Hematopoietic multipotent progenitor cell (in vitro differentiated cells): ENCODE data around the gene VPS26B. TPM values are rescaled to one million over a fixed set of nuclear protein-coding genes. Genes with fewer than 3 reads are reported as not detected.
"Not testable (repeated sequence)": the region's sequence is repeated elsewhere in the genome, so short reads cannot be mapped to it uniquely, and the experiment has no call there.

ENCODE experiments used
- DNase-seq, 3 donors: peaks; one replicate each; pipeline ENCODE4 v3.0.0-alpha.2; 2011 to 2015; ENCODE audit warnings: low read depth in 2 of 3, low spot score in 2 of 3
- total RNA-seq: library from RNA; depleted of rRNA; stranded (reverse); fragments of >200 nt; gene quantifications from one replicate; pipeline ENCODE4 v1.2.3, GENCODE V29; 2012

The VPS26B gene
- 42.0 TPM for total RNA-seq

DNA sequence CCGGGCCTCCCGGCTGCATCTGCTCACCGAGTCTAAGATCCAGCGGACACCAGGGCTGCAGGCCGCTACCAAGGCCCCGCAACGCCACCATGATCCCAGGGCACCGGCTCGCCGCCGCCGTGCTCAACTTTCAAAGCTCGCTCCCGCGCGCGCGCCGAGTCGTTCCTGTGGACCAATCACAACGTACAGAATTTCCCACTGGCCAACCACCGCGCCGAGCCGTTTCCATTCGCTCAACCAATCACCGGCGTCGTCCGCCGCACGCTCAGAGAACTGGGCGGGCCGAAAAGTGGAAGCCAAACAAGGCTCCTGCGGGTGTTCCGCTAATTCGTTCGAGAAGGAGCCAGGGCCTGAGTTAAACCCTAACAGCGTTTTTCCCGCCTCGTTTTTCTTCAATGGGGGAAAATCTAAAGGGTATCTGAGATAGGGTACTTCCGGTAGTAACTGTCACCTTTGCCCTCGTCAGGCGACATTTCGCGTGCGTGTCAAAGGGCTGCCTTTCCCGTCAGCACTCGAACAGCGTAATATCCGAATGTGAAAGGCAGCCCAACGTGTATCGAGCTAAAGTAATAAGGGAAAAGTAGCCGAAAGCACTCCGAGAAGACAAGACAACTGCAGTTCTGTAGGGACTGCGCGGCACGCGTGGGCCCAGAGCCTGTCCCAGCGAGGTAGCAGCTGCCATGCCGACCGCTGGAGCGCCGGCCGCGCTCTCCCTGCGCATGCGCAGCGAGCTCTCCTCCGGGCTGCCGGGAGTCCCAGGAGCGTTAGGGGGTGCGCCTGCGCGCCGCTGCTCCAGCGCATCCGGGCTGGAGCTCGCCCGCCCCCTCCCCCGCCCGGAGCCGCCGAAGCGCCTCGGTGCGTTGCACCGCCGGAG is at the start of gene VPS26B, which contains the start of gene NCAPD3:
VPS26B (plus strand) TSS at position 836 of the 874 bp plus-strand sequence. CDS start 452 bp downstream, outside the sequence.
NCAPD3 (minus strand) TSS at position 132 of the 874 bp plus-strand sequence; CDS start at position 91, 41 bp downstream.
- peak; percentile 89 to 98 (median 96) for DNase-seq

DNA sequence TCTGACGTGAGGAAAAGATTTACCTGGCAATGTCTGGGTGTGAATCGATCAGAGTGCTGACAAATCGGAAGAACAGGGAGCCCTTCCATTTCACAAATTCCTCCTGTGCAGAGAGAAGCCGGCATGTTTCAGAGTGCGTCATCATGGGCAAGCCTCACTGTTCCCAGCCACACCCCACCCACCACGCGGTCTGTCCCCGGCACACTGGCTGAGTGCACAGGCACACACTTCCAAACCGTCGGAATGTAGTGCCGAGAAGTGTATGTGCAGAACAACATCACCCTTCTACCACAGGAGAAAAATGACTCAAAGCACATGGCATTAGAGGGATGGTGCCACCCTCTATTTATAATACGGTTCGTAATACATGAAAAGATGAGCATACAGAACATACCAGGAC is 48.2 kb upstream of the VPS26B start:
- DNase-seq: no peak

DNA sequence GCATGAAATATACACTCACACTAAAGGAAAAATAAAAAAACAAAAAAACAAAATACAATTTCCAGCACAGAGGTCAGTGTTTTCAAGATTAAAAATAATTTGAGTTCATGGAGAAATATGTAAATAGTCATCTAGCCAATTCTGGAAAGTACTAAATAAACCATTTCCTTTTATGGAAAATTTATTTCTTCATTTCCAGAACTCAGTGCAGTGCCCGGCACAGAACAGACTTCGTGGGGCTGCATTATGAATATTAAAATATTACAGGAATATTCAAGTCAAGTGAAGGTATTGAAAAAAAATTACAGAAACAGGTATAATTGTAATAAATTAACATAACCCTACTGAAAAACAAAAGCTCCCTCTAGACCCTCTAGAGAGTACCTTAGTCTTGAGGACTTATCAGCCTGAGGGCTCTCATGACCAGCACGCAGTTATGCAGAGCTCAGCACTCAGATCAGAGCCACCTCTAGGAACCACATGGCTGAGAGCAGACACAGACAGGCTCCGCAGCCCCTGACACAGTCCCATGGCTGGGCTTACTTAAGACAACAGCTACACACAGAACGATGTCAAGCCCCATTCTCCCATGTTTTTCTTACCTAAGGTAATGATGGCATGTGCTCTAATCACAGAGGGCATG is 46.3 kb upstream of the VPS26B start:
- no peak for DNase-seq

DNA sequence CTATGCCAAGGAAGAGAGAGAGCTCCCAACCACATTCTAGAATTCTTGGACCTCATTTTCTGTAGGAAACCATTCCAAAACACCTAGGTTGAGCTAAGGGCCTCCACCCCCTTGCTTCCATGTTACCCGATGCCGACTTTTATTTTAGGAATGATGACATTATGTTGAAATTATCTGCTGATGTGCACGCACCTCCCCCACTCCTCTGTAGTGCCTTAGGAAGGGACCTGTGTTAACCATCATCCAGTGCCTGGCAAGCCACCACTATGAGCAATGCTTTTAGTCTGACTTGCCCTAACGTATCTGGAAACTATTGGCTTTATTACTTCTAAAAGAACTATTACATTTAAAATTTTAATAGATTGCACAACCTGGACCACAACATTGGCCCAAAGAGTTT is 42.8 kb upstream of the VPS26B start:
- no peak for DNase-seq

DNA sequence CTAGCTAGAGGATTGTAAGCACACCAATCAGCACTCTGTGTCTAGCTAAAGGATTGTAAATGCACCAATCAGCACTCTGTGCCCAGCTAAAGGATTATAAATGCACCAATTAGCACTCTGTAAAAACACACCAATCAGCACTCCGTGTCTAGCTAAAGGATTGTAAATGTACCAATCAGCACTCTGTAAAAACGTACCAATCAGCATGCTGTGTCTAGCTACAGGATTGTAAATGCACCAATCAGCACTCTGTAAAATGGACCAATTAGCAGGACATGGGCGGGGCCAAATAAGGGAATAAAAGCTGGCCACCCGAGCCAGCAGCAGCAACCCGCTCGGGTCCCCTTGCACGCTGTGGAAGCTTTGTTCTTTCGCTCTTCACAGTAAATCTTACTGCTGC is 36.4 kb upstream of the VPS26B start:
- DNase-seq: not testable (repeated sequence)

DNA sequence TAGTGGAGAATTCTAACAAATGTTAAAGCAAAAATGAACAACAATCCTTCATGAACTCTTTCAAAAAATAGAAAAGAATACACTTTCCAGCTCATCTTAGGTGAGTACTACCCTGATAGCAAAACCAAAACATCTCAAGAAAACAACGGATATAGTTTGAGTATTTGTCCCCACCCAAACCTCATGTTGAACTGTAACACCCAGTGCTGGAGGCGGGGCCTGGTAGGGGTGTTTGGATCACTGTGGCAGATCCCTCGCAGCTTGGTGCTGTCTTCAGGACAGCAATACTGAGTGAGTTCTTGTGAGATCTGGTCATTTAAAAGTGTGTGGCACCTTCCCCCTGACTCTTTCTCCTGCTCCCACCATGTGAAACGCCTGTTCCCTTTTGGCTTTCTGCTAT is 27.7 kb upstream of the VPS26B start:
- DNase-seq: no peak

DNA sequence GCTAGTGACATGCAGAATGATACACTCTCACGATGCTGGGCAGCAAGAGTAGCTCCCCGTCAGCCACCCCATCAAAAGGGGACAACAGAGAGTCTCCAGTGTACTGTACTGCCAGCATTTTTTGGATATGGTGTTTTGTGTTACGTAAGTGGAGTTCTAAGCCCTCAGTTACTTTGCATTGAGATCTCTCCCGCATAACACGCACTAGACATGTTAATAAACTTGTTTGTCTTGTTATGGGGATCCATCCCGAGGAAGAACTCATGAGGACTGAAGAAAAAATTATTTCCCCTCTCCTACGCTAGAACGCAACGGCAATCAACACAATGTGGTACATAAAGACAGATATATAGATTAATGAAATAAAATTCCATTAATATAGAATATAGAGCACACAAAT is 24.9 kb upstream of the VPS26B start:
- no peak for DNase-seq

DNA sequence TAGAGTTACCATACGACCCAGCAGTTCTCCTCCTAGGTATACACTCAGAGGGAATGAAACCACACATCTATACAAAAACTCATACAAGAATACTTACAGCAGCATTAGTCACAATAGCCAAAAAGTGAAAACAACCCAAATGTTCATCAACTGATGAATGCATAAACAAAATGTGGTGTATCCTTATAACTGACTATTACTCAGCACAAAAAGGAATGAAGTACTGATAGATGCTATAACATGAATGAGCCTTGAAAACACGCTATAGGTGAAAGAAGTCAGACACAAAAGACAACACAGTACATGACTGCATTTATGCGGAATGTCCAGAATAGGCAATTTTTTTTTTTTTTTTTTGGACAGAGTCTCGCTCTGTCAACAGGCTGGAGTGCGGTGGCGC is 23.8 kb upstream of the VPS26B start:
- no peak for DNase-seq

DNA sequence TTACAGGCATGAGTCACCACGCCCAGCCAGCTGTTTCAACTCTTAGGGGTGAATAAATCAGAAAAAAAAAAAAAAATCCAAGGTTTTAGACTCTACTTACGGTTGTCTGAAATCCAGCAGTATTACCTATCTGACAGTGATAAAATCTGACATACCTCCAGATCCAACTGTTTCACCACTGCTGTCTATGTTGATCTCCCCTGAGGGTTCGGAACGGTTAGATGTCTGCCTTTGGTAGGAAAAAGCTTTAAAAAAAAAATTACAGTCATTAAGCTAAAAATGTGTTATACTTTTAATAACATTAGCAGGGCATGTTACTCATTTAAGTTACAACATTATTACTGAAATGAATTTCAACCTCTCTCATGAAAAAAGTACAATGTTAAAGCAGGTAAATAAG is 21.8 kb upstream of the VPS26B start:
- no peak for DNase-seq

DNA sequence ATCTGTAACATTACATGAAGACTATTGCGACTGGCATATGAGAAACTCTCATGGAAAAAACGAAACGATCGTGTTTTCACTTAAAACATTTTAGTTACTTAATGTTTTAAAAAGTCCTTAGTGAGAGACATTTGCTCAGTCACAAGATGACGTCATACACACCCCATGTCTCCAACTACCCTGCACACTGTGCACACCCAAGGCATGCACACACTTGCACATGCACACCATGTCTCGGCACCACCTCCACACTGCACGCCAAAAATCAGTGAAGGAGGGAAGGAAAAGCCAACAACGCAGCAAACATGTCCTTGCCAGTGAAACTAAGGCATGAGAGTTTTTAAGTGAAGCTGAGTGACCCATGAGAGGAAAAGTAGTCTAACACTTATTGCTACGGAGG is 18.7 kb upstream of the VPS26B start:
- DNase-seq: no peak

DNA sequence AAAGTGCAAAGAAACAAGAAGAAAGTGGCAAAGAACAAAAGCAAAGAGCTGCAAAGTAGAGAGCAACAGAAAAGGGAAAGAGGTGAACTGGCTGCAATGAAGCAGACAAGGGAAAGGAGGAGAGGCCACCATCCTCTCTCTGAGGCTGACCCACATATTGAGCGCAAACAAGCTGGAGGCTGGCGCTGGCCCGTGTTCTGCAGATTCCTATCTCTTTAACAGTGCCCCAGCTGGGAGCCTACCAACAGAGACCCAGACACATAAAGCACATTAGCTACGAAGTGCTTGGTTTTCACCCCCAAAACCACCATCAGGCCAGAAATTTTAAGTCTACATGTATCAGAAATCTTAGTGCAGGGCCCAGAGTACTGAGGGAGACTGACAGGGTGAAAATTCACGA is 18.3 kb upstream of the VPS26B start:
- DNase-seq: no peak

DNA sequence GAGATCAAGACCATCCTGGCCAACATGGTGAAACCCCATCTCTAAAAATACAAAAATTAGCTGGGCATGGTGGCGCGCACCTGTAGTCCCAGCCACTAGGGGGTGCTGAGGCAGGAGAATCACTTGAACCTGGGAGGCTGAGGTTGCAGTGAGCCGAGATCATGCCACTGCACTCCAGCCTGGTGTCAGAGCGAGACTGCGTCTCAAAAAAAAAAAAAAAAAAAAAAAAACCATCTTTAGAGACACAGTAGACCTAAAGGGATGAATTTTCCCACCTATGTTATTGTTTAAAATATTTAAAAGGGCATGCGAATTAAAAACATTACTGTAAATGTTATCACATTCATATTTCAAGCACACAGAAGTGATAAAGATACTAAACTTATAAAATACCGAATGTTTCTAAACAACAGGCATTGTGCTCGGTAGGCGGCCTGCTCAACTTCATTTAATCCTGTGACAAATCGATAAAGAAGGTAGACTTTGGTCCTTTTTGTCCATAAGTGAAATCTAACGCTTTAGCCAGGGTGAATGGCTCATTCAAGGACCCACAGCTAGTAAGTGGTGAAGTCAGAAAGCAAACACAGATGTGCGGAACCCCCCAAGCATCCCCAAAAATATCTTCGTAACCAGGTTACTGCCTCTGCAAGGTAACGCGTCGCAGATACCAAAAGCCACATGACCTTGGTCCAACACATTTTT is 16.8 kb upstream of the VPS26B start:
- DNase-seq: peak in 2 of 3 donors; percentile 28 to 69

DNA sequence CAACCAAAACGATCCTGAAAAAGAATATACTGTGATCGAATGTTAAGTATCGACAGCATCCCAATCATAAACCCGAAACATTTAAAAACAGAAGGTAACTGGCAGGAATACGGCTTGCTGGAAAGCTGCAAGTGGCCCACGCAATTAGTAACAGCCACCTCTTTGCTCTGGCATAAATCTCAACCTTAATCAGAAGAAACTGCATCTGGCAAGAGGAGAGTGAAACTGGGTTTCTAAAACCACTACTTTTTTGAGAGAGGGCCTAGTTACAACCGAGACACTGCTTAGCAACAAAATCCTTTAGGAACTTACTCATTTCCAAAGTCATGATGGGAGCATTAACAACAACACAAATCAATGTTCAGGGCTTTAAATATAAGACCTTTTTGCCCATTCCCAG is 8.6 kb upstream of the VPS26B start:
- DNase-seq: no peak

DNA sequence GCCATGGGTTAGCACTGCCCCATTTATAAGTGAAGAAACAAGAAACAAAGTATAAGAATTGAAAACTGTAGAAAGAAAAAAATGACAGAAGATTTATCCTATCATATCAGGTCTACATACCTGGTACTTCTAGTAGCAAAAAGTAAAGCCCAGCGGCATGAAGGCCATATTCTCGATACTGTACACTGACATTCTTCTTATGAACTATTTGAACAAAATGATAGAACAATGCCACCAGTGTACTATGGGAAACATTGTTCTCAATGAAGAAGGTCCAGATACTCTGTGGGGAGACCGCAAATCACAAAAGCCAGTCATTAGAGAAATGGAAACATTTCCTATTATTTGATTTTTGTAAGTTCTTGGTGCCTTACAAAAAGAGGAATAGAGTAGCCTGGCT is 7.7 kb upstream of the VPS26B start:
- DNase-seq: no peak

DNA sequence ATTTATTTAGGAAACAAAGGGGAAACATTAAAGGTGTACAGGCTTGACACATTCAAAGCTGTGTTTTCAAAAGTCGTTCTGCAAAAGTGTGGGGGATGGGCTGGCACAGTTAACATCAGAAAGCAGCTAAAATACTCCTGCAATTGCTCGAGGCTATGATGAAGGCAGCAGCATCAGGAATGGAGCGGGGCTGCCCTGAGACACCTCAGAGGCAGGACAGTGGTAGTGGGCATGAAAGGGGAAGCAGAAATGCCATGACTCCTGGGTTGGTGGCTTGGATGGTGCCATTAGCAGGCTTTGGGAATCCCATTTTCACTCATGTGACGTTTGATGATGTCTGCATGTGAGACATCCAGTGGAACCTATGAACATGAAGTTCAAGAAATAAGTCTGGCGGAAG is 1.4 kb upstream of the VPS26B start:
- no peak for DNase-seq

DNA sequence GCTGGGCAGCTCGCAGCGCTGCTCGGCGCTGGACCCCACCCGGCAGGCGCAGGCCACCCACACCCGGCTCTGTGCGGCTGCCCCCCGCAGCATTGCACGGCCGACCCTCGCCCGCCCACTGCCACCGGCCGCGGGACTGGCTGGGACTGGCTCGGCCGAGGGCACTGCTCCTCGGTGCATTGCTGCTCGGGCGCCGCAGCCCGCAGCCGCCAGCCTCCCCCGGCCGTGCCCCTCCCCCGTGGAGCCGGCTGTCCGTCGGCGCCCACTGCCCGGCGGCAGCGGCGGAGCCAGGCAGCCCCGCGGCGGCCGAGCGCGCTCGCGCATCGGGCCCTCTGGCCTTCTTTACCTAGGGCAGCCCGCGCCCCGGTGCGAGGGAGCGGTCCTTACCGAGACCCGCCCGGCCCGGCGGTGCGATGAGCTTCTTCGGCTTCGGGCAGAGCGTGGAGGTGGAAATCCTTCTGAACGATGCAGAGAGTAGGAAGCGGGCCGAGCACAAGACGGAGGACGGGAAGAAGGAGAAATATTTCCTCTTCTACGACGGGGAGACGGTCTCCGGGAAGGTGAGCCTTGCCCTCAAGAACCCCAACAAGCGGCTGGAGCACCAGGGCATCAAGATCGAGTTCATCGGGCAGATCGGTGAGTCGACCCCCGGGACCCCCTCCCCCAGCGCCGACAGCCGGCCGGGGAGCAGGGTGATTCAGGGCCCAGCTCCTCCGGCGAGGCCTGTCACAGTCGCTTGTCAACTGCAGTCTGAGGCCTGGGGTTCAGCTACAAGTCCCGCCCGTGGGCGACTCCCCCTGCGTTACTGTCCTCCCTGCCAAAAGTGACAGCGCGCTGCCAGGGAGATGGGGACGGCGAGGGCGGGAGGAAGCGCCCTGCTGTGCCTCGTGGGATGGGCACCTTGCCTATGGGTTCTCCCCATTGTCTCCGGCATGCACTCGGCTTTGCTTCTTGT is 516 bp downstream of the VPS26B start:
- DNase-seq: peak; percentile 17 to 44 (median 39)

DNA sequence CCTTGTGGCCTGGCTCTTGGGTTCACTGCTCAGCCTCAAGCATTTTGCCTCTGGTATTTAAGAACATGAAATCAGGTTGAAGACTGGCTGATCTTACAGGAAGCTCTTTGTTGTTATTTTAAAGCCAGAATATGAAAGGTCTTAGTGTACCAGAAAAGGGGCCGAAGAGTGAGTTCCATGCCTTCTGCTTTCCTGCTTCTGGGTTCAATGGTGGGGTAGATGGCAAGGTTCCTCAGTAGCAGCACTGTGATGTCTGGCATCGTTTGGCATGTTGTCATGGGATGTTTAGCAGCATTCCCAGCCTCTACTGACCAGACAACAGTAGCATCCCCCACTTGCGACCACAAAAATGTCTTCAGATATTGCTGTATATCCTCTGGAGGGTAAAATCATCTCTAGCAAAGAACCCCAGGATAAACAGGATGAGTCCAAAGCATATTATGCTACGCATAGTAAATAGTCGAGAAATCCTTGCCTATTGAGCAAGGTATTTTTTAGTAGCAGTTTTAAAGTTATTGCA is 2.4 kb downstream of the VPS26B start:
- no peak for DNase-seq

DNA sequence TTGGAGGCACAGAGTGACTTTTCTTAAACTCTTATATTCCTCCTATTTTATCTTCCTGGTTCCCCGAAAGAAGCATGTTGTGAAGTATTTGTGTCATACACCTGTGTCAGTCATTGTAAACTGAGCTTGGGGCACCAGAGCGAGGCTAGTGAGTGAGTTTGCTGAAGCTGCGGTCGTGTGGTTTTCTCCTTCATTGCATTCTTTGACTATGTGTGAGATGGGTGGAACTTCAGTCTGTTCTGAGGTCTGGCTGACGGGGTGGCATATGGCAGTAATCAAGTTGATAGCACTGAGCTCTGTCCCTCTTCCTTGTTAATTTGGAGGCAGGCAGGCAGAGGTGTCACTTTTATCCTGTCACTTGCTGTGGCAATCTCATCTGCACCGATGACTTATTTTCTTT is 4.2 kb downstream of the VPS26B start:
- DNase-seq: no peak

DNA sequence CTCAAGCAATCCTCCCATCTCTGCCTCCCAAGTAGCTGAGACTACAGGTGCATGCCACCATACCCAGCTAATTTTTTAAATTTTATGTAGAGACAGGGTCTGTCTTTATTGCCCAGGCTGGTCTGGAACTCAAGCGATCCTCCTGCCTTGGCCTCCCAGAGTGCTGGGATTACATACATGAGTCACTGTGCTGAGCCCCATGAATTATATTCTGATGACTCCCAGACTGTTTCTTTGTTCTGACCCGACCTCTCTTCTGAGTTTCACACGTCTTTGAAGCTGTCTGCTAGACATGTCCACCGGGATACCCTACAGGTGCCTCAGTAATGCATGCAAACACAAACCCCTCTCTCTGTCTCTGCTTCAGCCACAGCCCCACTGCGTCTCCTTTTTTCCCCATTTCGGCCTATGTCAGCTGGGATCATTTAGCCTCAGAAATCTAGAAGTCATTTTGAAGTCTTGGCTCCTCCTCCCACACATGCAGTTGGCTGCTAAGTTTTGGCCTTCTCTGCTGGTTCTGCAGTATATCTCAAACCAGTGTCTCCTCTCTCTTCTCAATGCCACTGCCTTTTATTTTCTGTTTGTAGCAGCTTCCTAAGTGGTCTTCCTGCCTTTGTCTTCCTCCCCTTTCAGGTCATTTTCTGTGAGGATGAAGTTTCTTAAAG is 4.8 kb downstream of the VPS26B start:
- no peak for DNase-seq

DNA sequence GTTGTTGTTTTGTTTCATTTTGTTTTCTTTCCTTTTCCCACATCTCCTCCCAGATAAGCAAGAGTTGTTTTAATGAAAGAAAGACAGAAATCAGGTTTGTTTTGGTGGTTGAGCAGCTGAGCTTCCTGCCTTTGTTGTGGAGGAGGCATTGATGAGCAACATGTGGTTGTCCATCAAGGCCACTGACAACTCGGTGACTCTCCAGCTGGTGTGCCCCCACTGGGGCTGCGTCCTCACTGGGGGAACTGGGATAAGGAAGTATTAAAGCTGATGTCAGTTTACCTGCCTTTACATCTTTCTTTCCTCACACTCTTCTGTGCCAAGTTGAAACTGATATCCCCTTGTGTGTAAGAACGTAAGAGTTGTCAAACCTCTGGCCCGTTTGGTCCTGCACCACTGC is 5.9 kb downstream of the VPS26B start:
- DNase-seq: no peak
